ENCODE data around the gene MAP7D1. TPM values are rescaled to one million over a fixed set of nuclear protein-coding genes. Genes with fewer than 3 reads are reported as not detected.
"Not testable (repeated sequence)": the region's sequence is repeated elsewhere in the genome, so short reads cannot be mapped to it uniquely, and the experiment has no call there.

The MAP7D1 gene
- total and polyA plus RNA-seq, 2 donors (not counting 3 experiments of a cell fraction or from before 2014, with no cell fraction given): 69.7 to 193 TPM

DNA sequence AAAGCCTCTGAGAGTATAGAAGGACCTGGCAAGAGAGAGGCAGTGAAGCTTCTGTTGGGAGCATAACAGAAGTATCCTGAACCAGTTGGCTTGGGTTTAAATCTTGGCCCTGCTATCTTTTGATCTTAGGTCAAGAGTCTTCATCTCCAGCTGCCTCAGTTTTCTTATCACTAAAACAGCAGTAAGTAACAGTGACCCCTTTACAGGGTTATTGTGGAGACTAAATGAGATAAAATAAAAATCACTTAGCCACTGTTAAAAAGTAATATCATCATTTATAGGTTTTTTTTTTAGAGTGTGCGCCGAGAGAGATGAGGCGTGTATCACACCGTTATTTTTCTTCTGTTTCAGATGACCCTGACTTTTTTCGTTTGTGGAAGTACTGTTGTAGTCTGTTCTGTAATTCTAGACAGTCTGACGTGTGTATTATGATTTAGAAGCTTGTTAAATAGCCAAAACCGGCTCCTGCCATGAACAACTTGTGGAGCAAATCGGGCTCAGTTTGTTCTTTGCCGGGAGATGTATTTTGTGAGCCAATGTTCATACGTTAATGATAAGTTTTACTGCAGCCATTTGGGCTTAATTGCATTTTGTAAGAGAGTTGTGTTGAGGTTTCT lies 69.4 kb downstream of the MAP7D1 start:
- Histone ChIP-seq H3K9me3 (replicated peaks; ENCODE audit: control insufficient read depth, insufficient read depth, low read length) (no peaks in the 10 kb centered on the region), H3K27ac (ENCODE audit: insufficient read depth, low read depth, low read length) (peak overlapping the region; percentile 89), H3K4me2 (ENCODE audit: insufficient read depth, low read length) (peak overlapping the region; percentile 99), H3K4me3 (replicated peaks in 1 of 3; ENCODE audit: insufficient read depth in 1 of 3, low read depth in 1 of 3, low read length in 3 of 3) (peak overlapping the region; percentile 73 to 99 (median 74)), H3K79me2 (ENCODE audit: control insufficient read depth, insufficient read depth, low read length) (peaks cover 61% of the 10 kb centered on the region), H3K9ac (replicated peaks; ENCODE audit: extremely low read depth, insufficient read depth, low read length) (peak overlapping the region; percentile 93), H3K4me1 (ENCODE audit: control insufficient read depth, extremely low read depth, insufficient read depth, low read length) (peaks cover 17% of the 10 kb centered on the region), H2AFZ (ENCODE audit: low read depth, low read length) (no peak overlapping the region), H3K9me1 (replicated peaks; ENCODE audit: control insufficient read depth, extremely low read depth, insufficient read depth, low read length) (no peaks in the 10 kb centered on the region), H3K36me3 (ENCODE audit: control insufficient read depth in 2 of 2, extremely low read depth in 1 of 2, insufficient read depth in 2 of 2, low read length in 2 of 2) (peaks cover 2 to 3% of the 10 kb centered on the region in 2 experiments), H4K20me1 (replicated peaks; ENCODE audit: control insufficient read depth, extremely low read depth, insufficient read depth, low read length) (peaks cover 7% of the 10 kb centered on the region), H3K27me3 (ENCODE audit: control insufficient read depth in 2 of 2, insufficient read depth in 2 of 2, low read length in 2 of 2) (no peaks in the 10 kb centered on the region)
- POLR2A ChIA-PET: interaction anchor here (1.6 to 1.7 kb wide), 3 partner anchors 11 to 69 kb away, joined by 4 to 13 read pairs (median 8); partner anchors contain the start of gene MAP7D1
- dilution Hi-C loops (cut with MboI; ENCODE audit: extremely low pct_ligation_motif_present, low sequenced_read_pairs): no loop called here
- CTCF ChIA-PET: interaction anchor here (1.2 to 2.9 kb wide), 6 partner anchors 9 to 91 kb away, joined by 3 to 16 read pairs (median 4); partner anchors contain the start of gene TRAPPC3
- BruUV-seq (replicated peaks): no TSS peak
- DNase-seq (ENCODE audit: low read depth, low spot score) (no peak), FAIRE-seq (no peak)
- peak; percentile 34 for TF ChIP-seq GATA2 (IDR thresholded peaks at IDR 0.05; ENCODE audit: insufficient read depth, insufficient read length, low read depth, low read length)
- TF ChIP-seq, protein P1, sequence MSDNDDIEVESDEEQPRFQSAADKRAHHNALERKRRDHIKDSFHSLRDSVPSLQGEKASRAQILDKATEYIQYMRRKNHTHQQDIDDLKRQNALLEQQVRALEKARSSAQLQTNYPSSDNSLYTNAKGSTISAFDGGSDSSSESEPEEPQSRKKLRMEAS (IDR thresholded peaks at IDR 0.05; ENCODE audit: insufficient read depth, insufficient read length): no peak
- intact Hi-C loops (cut with micrococcal nuclease): loop anchor here (2.0 kb wide), 1 partner anchor 59 kb away; no protein-coding TSS in a partner anchor

DNA sequence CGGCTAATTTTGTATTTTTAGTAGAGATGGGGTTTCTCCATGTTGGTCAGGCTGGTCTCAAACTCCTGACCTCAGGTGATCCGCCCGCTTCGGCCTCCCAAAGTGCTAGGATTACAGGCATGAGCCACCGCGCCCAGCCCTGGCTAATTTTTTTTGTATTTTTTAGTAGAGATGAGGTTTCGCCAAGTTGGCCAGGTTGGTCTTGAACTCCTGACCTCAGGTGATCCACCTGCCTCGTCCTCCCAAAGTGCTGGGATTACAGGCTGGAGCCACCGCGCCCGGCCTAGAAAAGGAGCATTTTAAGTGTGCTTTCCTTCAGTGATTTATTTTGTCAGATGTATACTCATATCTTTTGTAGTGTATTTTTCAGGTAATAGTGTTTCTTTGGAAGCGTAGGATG lies 74.3 kb downstream of the MAP7D1 start:
- H3K36me3 ChIP-seq (ENCODE audit: control insufficient read depth in 2 of 2, extremely low read depth in 1 of 2, insufficient read depth in 2 of 2, low read length in 2 of 2); H3K4me3 ChIP-seq (replicated peaks in 1 of 3; ENCODE audit: insufficient read depth in 1 of 3, low read depth in 1 of 3, low read length in 3 of 3); FAIRE-seq; BruUV-seq (replicated peaks); CTCF ChIA-PET; POLR2A ChIA-PET; H3K9ac ChIP-seq (replicated peaks; ENCODE audit: extremely low read depth, insufficient read depth, low read length); H3K4me2 ChIP-seq (ENCODE audit: insufficient read depth, low read length); H3K27me3 ChIP-seq (ENCODE audit: control insufficient read depth in 2 of 2, insufficient read depth in 2 of 2, low read length in 2 of 2); DNase-seq (ENCODE audit: low read depth, low spot score); H2AFZ ChIP-seq (ENCODE audit: low read depth, low read length); H3K27ac ChIP-seq (ENCODE audit: insufficient read depth, low read depth, low read length); H3K9me1 ChIP-seq (replicated peaks; ENCODE audit: control insufficient read depth, extremely low read depth, insufficient read depth, low read length); dilution Hi-C loops (cut with MboI; ENCODE audit: extremely low pct_ligation_motif_present, low sequenced_read_pairs); H3K9me3 ChIP-seq (replicated peaks; ENCODE audit: control insufficient read depth, insufficient read depth, low read length); intact Hi-C loops (cut with micrococcal nuclease): not testable (repeated sequence)
- peaks cover 14% of the 10 kb centered on the region for H4K20me1 ChIP-seq (replicated peaks; ENCODE audit: control insufficient read depth, extremely low read depth, insufficient read depth, low read length)
- peaks cover 100% of the 10 kb centered on the region for H3K79me2 ChIP-seq (ENCODE audit: control insufficient read depth, insufficient read depth, low read length)
- H3K4me1 ChIP-seq (ENCODE audit: control insufficient read depth, extremely low read depth, insufficient read depth, low read length): peaks cover 16% of the 10 kb centered on the region

Small RNA genes within 50 kb of the gene (small RNA-seq; reads per million reads assigned to genes)
- not detected for gene RN7SL131P (ENCODE audit: insufficient read depth, insufficient read length, low read depth, low replicate concordance)

Other genes starting within 250 kb of the MAP7D1 start
- 21.1 and 24.1 TPM in 2 replicates for gene AGO3, start 225.1 kb upstream of the MAP7D1 start, total RNA-seq
- 7.7 and 10.4 TPM in 2 replicates for gene AGO3, start 225.1 kb upstream of the MAP7D1 start, polyA plus RNA-seq
- 0.38 and 0.90 TPM in 2 replicates for gene TEKT2, start 72.1 kb upstream of the MAP7D1 start, total RNA-seq
- gene TEKT2, start 72.1 kb upstream of the MAP7D1 start, polyA plus RNA-seq: 0.61 and 0.62 TPM in 2 replicates
- gene ADPRS, start 67.3 kb upstream of the MAP7D1 start, total RNA-seq: 32.9 and 33.9 TPM in 2 replicates
- 48.1 and 52.8 TPM in 2 replicates for gene ADPRS, start 67.3 kb upstream of the MAP7D1 start, polyA plus RNA-seq
- 0.78 and 1.3 TPM in 2 replicates for gene COL8A2, start 30.9 kb upstream of the MAP7D1 start, total RNA-seq
- 1.2 and 1.6 TPM in 2 replicates for gene COL8A2, start 30.9 kb upstream of the MAP7D1 start, polyA plus RNA-seq
- gene TRAPPC3, start 6.7 kb upstream of the MAP7D1 start, total RNA-seq: 87.7 and 93.4 TPM in 2 replicates
- 89.3 and 125 TPM in 2 replicates for gene TRAPPC3, start 6.7 kb upstream of the MAP7D1 start, polyA plus RNA-seq
- 130 and 144 TPM in 2 replicates for gene THRAP3, start 68.3 kb downstream of the MAP7D1 start, total RNA-seq
- gene THRAP3, start 68.3 kb downstream of the MAP7D1 start, polyA plus RNA-seq: 32.4 and 38.0 TPM in 2 replicates
- 5.1 and 7.2 TPM in 2 replicates for gene SH3D21, start 150.2 kb downstream of the MAP7D1 start, total RNA-seq
- gene SH3D21, start 150.2 kb downstream of the MAP7D1 start, polyA plus RNA-seq: 1.6 and 1.8 TPM in 2 replicates
- 63.2 and 64.7 TPM in 2 replicates for gene EVA1B, start 167.5 kb downstream of the MAP7D1 start, total RNA-seq
- 132 and 255 TPM in 2 replicates for gene EVA1B, start 167.5 kb downstream of the MAP7D1 start, polyA plus RNA-seq
- 35.2 and 36.8 TPM in 2 replicates for gene STK40, start 229.8 kb downstream of the MAP7D1 start, total RNA-seq
- 20.8 and 21.4 TPM in 2 replicates for gene STK40, start 229.8 kb downstream of the MAP7D1 start, polyA plus RNA-seq
- 38.2 and 40.3 TPM in 2 replicates for gene LSM10, start 241.7 kb downstream of the MAP7D1 start, total RNA-seq
- 76.9 and 98.5 TPM in 2 replicates for gene LSM10, start 241.7 kb downstream of the MAP7D1 start, polyA plus RNA-seq